Coronary artery (tissue), 2 donors: Measurements from ENCODE around the gene FBXW7.

ENCODE experiments used
- DNase-seq: peaks from one replicate; pipeline ENCODE4 v3.0.0-alpha.2; 2017; ENCODE audit warnings: low spot score
- H3K27ac ChIP-seq, 2 donors: fragments of 200-600 bp; sonication (generic); one replicate each; pipeline ENCODE4 v1.5.1; 2016 to 2019
- H3K4me3 ChIP-seq: fragments of 200-600 bp; sonication (generic); 2 replicates; pipeline ENCODE4 v1.5.1; 2016; ENCODE audit warnings: mild to moderate bottlenecking, moderate library complexity
- TF ChIP-seq, protein P1 (sequence below): fragments of 200-600 bp; sonication (generic); IDR thresholded peaks from one replicate; pipeline ENCODE4 v1.5.1; 2019; ENCODE audit warnings: antibody characterized with exemption

The FBXW7 gene

DNA sequence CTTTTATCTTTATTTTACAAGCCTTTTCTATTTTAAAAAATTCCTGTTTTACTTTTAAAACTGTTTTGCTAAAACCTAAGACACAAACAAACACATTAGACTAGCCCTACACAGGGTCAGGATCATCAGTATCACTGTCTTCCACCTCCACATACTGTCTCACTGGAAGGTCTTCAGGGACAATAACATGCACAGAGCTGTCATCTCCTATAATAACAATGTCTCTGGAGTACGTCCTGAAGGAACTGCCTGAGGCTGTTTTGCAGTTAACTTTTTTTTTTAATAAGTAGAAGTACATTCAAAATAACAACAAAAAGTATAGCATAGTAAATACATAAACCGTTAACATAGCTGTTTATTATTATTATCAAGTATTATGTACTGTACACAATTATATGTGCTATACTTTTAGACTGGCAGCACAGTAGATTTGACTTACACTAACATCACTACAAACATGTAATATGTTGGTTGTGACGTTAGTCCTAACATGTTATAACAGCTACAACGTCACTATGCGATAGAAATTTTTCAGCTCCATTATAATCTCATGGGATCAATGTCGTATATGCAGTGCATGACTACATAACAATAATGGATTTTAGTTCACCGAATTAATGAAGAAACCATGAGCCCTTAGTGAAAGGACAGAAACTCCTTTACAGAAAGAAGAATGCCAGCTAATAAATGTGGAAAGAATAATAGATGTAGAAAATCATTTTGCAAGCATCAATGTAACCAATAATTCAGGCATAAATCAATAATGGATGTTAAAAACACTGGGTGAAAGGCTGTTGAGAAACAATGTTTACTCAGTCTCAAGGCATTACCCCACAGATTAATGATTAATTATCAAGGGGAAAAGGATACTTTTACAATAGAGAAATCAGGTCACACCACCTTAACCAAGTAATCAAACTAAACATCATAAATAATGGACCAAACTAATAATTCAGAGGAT, 49.2 kb downstream of the FBXW7 start:
- TF ChIP-seq, protein P1, sequence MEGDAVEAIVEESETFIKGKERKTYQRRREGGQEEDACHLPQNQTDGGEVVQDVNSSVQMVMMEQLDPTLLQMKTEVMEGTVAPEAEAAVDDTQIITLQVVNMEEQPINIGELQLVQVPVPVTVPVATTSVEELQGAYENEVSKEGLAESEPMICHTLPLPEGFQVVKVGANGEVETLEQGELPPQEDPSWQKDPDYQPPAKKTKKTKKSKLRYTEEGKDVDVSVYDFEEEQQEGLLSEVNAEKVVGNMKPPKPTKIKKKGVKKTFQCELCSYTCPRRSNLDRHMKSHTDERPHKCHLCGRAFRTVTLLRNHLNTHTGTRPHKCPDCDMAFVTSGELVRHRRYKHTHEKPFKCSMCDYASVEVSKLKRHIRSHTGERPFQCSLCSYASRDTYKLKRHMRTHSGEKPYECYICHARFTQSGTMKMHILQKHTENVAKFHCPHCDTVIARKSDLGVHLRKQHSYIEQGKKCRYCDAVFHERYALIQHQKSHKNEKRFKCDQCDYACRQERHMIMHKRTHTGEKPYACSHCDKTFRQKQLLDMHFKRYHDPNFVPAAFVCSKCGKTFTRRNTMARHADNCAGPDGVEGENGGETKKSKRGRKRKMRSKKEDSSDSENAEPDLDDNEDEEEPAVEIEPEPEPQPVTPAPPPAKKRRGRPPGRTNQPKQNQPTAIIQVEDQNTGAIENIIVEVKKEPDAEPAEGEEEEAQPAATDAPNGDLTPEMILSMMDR, result no peak
- Histone ChIP-seq H3K4me3 (no peak overlapping the region), H3K27ac (no peak overlapping the region)
- no peak for DNase-seq

DNA sequence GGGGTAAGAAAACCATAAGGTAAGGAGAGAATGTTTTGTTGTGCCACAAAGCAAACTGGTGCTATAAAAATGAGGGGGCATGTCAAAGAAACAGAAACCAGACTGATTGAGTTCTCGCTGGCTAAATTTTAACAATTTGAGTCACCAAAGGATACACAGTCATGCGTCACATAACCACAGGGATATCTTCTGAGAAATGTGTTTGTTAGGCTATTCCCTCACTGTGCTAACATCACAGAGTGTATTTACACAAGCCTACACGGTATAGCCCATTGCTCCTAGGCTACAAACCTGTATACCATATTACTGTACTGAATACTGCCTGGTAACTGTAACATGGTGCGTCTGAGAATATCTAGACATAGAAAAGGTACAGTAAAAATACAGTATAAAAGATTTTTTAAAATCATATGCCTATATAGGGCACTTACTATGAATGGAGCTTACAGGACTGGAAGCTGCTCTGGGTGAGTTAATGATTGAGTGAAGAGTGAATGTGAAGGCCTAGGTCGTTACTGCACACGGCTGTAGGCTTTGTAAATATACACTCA, 50.1 kb downstream of the FBXW7 start:
- no peak overlapping the region for H3K27ac ChIP-seq
- TF ChIP-seq, protein P1, result no peak
- no peak for DNase-seq
- no peak overlapping the region for H3K4me3 ChIP-seq

DNA sequence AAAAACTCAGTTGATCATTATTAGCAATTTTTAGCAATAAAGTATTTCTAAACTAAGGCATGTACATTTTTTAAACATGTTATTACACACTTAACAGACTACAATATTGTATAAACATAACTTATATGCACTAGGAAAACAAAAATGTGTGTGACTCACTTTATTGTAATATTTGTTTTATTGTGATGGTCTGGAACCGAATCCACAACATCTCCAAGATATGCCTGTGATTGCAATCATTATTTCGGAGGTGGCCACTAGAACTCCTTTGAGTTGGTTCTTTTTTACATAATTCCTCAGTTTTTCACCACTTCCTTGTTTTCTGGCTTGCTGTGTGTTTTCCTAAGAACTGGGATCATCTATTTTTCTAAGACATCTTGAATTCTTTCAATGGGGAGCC, 53.7 kb downstream of the FBXW7 start:
- TF ChIP-seq, protein P1, result no peak

DNA sequence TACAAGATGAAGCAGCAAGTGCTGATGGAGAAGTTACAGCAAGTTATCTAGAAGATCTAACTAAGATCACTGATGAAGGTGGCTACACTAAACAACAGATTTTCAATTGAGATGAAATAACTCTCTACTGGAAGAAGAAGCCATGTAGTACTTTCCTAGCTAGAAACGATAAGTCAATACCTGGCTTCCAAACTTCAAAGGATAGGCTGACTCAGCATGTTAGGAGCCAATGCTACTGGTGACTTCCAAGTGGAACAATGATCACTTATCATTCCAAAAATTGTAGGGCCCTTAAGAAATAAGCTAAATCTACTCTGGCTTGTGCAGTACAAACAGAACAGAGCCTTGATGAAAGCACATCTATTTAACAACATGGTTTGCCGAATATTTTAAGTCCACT, 55.0 kb downstream of the FBXW7 start:
- TF ChIP-seq, protein P1, result no peak
- no peak for DNase-seq
- H3K27ac ChIP-seq, result no peak overlapping the region
- H3K4me3 ChIP-seq, result no peak overlapping the region

More for the DNA sequence above, 53.7 kb downstream of the FBXW7 start:
- no peak overlapping the region for H3K27ac ChIP-seq
- no peak overlapping the region for H3K4me3 ChIP-seq
- DNase-seq, result no peak

DNA sequence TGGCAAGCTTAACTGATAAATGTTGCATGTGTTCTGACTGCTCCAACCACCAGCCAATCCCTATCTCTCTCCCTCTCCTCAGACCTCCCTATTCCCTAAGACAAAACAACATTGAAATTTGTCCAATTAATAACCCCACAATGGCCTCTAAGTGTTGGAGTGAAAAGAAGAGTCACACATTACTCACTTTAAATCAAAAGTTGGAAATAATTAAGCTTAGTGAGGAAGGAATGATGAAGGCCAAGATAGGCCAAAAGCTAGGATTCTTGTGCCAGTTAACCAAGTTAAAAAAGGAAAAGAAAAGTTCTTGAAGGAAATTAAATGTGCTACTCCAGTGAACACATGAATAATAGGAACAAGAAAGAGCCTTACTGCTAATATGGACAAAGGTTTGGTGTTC, 55.6 kb downstream of the FBXW7 start:
- no peak for DNase-seq
- no peak overlapping the region for H3K27ac ChIP-seq
- TF ChIP-seq, protein P1, result no peak
- no peak overlapping the region for H3K4me3 ChIP-seq

DNA sequence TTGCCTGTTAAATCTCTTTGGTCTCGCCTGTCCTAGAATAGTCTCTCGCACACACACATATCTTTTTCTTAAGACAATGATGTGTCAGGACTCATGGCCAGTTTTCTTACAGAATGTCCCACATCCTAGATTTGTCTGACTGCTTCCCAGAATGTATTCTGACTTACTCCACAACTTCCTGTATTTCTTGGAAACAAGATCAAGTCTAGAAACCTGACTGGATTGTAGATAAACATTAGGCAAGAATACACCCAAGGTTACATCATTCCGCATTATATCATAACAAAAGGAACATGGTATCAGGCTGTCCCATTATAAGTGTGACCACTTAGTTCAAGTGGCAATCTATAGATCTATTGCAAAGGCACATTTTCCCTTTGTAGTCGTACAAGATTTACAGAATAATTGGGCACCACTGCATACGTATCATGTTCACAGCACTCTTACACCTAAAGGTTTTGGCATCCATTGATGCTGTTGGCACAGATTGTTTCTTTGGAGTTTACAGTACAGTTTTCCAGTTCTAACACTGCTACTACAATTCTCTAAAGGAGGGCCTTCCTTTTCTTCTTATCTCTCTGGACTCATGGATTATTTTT, 56.4 kb downstream of the FBXW7 start:
- TF ChIP-seq, protein P1, result no peak
- no peak for DNase-seq

More for the DNA sequence above, 56.4 kb downstream of the FBXW7 start:
- H3K27ac ChIP-seq, result no peak overlapping the region
- H3K4me3 ChIP-seq, result no peak overlapping the region
